ENCODE data around the gene C1R. TPM values are rescaled to one million over a fixed set of nuclear protein-coding genes. Genes with fewer than 3 reads are reported as not detected.

The C1R gene
- total RNA-seq, 1 donor from 2014 or later = 0.77 TPM

- no peak for DNase-seq (ENCODE audit: low read depth in 2 of 2)
Observed at GRCh38 chr12:7099290-7099996, 7.2 kb upstream of the C1R start.

GRCh38 chr12:7096979-7097378 is 4.7 kb upstream of the C1R start:
- no peak for DNase-seq (ENCODE audit: low read depth in 2 of 2)

GRCh38 chr12:7096006-7096932 is 4.0 kb upstream of the C1R start:
- no peak for DNase-seq (ENCODE audit: low read depth in 2 of 2)

- no peak for DNase-seq (ENCODE audit: low read depth in 2 of 2)
Observed at GRCh38 chr12:7093892-7094291, 1.6 kb upstream of the C1R start.

- DNase-seq (ENCODE audit: low read depth in 2 of 2) = no peak
Observed at GRCh38 chr12:7093486-7093885, 1.2 kb upstream of the C1R start.

DNA sequence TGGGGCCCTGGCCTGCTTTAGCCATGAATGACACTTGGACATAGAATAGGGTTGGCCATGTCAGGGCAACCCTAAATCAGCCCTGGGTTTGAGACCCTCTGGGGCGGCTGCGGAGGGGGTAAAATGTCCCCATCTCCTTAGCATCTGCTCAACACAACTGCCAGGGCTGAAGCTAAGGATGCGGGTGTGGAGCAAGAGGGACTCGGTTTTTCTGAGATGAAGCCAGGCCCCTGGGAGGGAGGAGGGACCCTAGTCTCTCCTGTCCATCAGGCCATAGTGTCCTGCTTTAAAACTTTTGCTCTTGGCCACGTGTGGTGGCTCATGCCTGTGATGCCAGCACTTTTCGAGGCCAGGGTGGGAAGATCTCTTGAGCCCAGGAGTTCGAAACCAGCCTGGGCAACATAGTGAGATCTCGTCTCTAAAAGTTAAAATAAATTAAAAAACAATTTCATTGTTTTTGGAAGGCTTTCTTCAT is 778 bp upstream of the C1R start:
- DNase-seq (ENCODE audit: low read depth in 2 of 2) = no peak

DNA sequence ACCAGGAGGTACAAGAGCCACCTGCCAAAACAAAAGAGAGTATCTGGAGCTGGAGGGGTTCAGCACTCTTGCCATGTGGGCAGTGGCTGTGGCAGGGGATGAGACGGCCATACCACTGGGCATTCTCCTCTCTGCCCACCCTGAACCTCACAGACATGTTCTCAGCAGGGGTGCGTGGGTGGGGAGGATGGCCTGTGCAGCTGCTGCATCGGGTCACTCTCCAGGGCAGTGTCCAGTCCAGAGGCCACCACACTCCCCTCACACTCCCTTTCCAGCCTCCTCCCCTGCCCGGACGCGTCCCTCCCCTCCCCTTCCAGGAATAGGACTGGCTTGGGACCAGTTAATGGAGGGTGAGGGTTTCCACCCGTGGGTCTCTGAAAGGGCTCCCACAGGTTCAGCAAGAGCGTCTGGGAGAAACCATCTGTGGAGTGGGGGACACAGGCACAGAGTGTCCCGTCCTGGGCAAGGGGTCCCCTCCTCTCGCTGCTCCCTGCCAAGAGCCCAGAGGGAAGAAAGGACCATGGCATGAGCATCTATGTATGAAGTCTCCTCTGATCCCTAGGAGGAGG is 501 bp downstream of the C1R start:
- DNase-seq (ENCODE audit: low read depth in 2 of 2) = no peak

DNA sequence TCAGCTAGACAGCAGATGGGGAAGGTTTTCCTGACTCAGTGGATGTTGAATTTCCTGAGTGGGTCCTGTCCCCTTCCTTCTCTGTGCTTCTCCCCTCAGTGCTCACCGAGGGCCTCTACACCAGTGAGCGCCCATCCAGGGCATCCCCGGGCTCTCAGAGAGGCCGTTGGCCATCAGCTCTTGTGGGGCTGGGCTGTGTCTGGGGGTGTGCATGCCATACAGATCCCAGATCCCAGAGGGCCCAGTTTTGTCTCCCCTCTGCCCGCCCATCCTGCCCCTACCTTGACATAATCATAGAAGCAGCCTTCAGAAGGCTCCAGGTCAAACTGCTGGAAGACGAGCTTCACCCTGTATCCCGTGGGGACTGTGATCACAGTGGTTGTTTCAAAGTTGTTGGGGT is 1.1 kb downstream of the C1R start:
- DNase-seq (ENCODE audit: low read depth in 2 of 2) = no peak

DNA sequence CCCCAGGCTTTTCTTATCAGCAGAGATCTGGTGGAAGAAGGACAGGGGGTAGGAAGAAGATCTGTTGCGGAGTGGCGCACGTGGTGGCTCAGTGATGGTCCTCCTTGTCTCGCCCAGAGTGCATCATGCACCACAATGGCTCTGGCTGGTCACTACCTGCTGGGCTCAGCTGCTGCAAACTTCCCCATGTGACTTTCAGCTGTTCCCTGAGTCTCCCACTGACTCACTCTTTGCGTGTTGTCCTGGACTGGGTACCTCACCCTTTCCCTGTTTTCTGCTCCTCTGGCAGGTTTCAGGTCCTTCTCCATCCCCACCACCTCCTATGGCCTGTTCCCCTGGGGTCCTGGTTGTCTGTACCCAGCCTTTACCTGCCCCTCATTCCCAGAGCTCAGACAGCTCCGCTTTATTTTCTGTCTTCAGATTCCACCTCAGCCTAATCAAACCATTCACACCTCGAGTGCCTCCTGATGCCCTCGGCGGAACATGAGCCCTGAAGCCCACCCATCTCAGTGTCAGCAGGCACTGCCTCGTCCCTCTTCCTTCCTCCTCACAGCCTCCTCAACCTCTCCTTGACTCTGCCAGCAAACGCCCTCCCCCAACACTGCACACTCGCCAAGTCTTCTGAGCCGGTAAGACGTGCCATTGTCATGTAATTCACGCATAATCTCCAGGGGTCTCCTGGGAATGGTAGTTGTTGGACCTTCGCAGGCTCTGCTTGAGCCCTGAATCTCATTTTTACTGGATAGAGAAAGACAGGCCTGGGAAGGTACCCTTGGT is 1.8 kb downstream of the C1R start:
- no peak for DNase-seq (ENCODE audit: low read depth in 2 of 2)

- no peak for DNase-seq (ENCODE audit: low read depth in 2 of 2)
Observed at GRCh38 chr12:7089196-7089871, 2.9 kb downstream of the C1R start.

DNA sequence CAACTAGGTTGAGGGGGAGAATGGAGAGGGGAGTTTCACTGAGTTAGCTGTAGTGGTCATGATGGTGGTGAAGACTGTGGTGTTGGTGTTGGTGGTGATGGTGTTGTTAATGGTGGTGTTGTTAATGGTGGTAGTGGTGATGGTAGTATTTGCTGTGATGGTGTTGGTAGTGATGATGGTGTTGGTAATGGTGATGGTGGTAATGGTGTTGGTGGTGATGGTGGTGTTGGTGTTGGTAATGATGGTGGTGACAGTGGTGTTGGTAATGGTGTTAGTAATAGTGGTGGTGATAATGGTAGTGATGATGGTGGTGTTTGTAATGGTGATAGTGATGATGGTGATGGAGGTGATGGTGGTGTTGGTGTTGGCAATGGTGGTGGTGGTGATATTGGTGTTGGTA is 9.1 kb downstream of the C1R start:
- no peak for DNase-seq (ENCODE audit: low read depth in 2 of 2)

DNA sequence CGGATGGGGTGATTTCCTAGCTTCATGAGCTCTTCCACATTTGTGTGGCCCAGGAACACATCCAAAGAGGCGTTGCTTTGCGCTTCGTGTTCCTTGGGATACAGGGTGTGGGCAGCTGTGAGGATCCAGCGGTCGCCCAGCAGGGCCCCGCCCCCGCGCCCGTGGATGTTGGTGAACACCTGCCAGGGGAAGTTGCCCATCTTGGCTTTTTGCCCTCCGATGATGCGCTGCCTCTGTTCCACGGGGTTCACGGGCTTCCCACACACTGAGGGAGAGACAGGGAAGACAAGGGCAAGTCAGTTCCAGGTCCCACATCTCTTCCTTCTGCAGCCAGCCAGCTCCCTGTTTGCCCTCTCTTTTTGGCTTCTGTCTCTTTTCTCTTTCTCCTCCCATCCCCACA is 11.2 kb downstream of the C1R start:
- no peak for DNase-seq (ENCODE audit: low read depth in 2 of 2)

DNA sequence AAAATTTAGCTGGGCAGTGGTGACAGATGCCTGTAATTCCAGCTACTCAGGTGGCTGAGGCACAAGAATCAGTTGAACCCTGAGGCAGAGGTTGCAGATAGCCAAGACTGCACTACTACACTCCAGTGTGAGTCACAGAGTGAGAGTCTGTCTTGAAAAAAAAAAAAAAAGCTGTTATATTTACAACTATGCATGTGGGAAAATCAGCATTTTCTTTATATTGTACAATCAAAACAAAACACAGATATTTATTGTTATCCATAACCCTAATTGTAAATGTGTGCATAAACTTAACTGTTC is 12.5 kb downstream of the C1R start:
- no peak for DNase-seq (ENCODE audit: low read depth in 2 of 2)

DNA sequence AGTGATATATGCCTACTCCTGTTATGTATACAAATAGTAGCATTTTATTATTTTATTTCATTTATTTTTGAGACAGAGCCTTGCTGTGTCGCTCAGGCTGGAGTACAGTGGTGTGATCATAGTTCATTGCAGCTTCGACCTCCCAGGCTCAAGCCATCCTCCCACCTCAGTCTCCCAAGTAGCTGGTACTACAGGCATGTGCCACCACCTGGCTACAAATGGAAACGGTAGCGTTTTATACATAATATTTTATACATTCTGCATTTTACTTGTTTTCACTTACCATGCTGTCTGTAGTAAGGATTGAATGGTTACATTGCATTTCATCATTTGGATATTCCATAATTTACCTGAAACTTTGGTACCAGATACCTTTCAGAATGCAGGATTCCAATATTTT is 14.1 kb downstream of the C1R start:
- DNase-seq (ENCODE audit: low read depth in 2 of 2) = no peak

- DNase-seq (ENCODE audit: low read depth in 2 of 2) = no peak
Observed at GRCh38 chr12:7076493-7076892, 15.8 kb downstream of the C1R start.

GRCh38 chr12:7075939-7076338 is 16.3 kb downstream of the C1R start:
- DNase-seq (ENCODE audit: low read depth in 2 of 2) = no peak

DNA sequence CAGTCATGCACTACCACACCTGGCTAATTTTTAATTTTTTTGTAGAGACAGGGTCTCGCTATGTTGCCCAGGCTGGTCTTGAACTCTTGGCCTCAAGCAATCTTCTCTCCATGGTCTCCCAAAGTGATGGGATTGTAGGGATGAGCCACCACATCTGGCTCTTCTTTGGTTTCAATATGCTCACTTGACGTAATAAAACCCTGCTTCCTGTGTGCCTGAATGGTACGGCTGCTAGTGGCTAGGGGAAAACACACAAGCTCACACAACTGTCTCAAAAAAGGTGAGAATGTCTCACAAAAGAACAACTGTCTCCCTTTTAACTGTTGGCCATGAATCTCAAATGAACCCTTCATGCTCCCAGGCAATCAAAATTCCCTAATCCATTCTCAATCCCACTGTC is 16.7 kb downstream of the C1R start:
- DNase-seq (ENCODE audit: low read depth in 2 of 2) = no peak

DNA sequence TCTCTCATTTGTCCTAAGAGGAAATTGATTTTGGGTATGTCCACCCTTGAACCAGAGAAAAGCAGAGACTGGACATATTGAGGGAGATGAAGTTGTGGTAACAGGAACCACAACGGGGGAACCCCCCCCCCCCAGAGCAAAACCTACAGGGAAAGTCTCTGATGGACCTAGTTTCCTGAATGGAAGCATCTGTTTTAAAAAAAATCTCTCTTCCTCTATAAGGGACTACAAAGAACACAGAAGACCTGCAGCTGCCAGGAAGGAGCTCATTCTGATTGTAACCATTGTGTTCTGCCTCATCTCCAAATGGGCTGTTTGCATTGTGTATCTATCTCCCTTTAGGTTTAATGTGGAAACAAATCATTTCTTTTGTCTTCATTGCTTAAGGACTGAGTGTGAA is 18.3 kb downstream of the C1R start:
- no peak for DNase-seq (ENCODE audit: low read depth in 2 of 2)

- DNase-seq (ENCODE audit: low read depth in 2 of 2) = no peak
Observed at GRCh38 chr12:7072554-7072953, 19.7 kb downstream of the C1R start.

- DNase-seq (ENCODE audit: low read depth in 2 of 2) = no peak
Observed at GRCh38 chr12:7072035-7072434, 20.2 kb downstream of the C1R start.

DNA sequence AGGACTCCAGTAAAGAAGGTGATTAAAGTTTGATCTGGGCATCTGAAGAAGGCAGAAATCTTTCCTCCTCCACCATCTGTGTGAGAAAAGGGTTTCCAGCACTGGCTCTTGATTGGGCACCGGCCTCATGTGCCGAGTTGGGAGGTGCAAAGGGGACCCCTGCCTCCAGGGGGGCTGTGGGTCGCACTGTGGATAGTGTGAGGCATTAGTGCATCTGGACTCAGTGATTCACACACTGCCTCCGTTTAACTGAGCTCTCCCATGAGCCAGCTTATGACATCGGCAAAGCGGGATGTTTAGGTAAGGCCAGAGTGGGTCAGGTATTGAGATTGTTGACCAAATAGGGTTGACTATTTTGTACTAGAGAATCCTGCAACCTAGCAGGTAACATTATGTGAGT is 22.9 kb downstream of the C1R start:
- DNase-seq (ENCODE audit: low read depth in 2 of 2) = no peak

Data from dermis microvascular lymphatic vessel endothelial cell (primary cell).